HFFc6 (cell line): ENCODE results near the gene PODXL2. TPM values are rescaled to one million over a fixed set of nuclear protein-coding genes. Genes with fewer than 3 reads are reported as not detected.

Experiments
- DNase-seq: peaks from one replicate; pipeline ENCODE4 v3.0.0-alpha.2; 2018
- H3K27ac Mint-ChIP-seq: 2 replicates; pipeline ENCODE4 v1.8.0; 2020; ENCODE audit warnings: mild to moderate bottlenecking, mixed read lengths
- H3K27me3 Mint-ChIP-seq: 2 replicates; pipeline ENCODE4 v1.8.0; 2021; ENCODE audit warnings: mild to moderate bottlenecking, moderate library complexity, mixed read lengths; ENCODE audit not compliant: insufficient read depth
- H3K36me3 Mint-ChIP-seq: 2 replicates; pipeline ENCODE4 v1.8.0; 2021; ENCODE audit warnings: low read depth, mixed read lengths
- H3K4me1 Mint-ChIP-seq: 2 replicates; pipeline ENCODE4 v1.8.0; 2020; ENCODE audit warnings: low read depth, mixed read lengths
- H3K4me3 Mint-ChIP-seq: 2 replicates; pipeline ENCODE4 v1.8.0; 2020; ENCODE audit warnings: mild to moderate bottlenecking, moderate library complexity, mixed read lengths
- H3K9me3 Mint-ChIP-seq: 2 replicates; pipeline ENCODE4 v1.8.0; 2020; ENCODE audit warnings: mild to moderate bottlenecking, mixed read lengths
- CTCF ChIP-seq: fragments of 200-600 bp; sonication (generic); IDR thresholded peaks from 2 replicates; pipeline ENCODE4 v1.5.0; 2021; ENCODE audit warnings: antibody characterized with exemption, mild to moderate bottlenecking
- total RNA-seq, 6 experiments: library from RNA; stranded (reverse); fragmentation: NEBNext Ultra II Directional; extraction: Animal tissue kit (Norgen Biotek cat#: 25700); gene quantifications; 2 replicates in 1 of 6; 3 replicates in 5 of 6; pipeline ENCODE4 v1.2.3, GENCODE V29; 2021

Gene PODXL2
- total RNA-seq, 6 experiments from 2014 or later = 0.09 TPM; not detected in 5

- peaks cover 8% of the 10 kb centered on the region for H3K27me3 Mint-ChIP-seq
- H3K27ac Mint-ChIP-seq = no peak overlapping the region
- no peak for TF ChIP-seq CTCF
- H3K9me3 Mint-ChIP-seq = no peaks in the 10 kb centered on the region
- DNase-seq = no peak
- H3K4me3 Mint-ChIP-seq = no peak overlapping the region; the same call in 1 of the 2 replicates
- peaks cover 18% of the 10 kb centered on the region for H3K4me1 Mint-ChIP-seq
- peaks cover 11% of the 10 kb centered on the region; the same call in 1 of the 2 replicates for H3K36me3 Mint-ChIP-seq
Observed at GRCh38 chr3:127688022-127688415, 59.0 kb downstream of the PODXL2 start.

GRCh38 chr3:127688416-127689265 lies 59.7 kb downstream of the PODXL2 start:
- TF ChIP-seq CTCF = no peak
- Mint-ChIP-seq H3K4me1 (peaks cover 15% of the 10 kb centered on the region), H3K27ac (no peak overlapping the region), H3K4me3 (peak overlapping the region; percentile 37; the same call in 1 of the 2 replicates), H3K36me3 (peaks cover 17% of the 10 kb centered on the region; the same call in 1 of the 2 replicates), H3K9me3 (no peaks in the 10 kb centered on the region), H3K27me3 (peaks cover 8% of the 10 kb centered on the region)
- no peak for DNase-seq

- H3K27me3 Mint-ChIP-seq = peaks cover 8% of the 10 kb centered on the region
- H3K27ac Mint-ChIP-seq = peak overlapping the region; percentile 88
- peaks cover 10% of the 10 kb centered on the region for H3K4me1 Mint-ChIP-seq
- no peaks in the 10 kb centered on the region for H3K9me3 Mint-ChIP-seq
- H3K4me3 Mint-ChIP-seq = no peak overlapping the region
- DNase-seq = no peak
- TF ChIP-seq CTCF = no peak
- H3K36me3 Mint-ChIP-seq = peaks cover 19% of the 10 kb centered on the region; the same call in 1 of the 2 replicates
Observed at GRCh38 chr3:127689266-127689860, 60.4 kb downstream of the PODXL2 start.

GRCh38 chr3:127690106-127690505 lies 61.1 kb downstream of the PODXL2 start:
- H3K27ac Mint-ChIP-seq = peak overlapping the region; percentile 88

More at GRCh38 chr3:127690106-127690505, 61.1 kb downstream of the PODXL2 start:
- no peak for TF ChIP-seq CTCF
- peak; percentile 67 for DNase-seq
- Mint-ChIP-seq H3K4me1 (peaks cover 15% of the 10 kb centered on the region), H3K27me3 (peaks cover 4% of the 10 kb centered on the region), H3K36me3 (peaks cover 19% of the 10 kb centered on the region; the same call in 1 of the 2 replicates), H3K9me3 (no peaks in the 10 kb centered on the region), H3K4me3 (peak overlapping the region; percentile 47)
